H1 (cell line): ENCODE measurements around the gene RTEL1. TPM values are rescaled to one million over a fixed set of nuclear protein-coding genes. Genes with fewer than 3 reads are reported as not detected.

ENCODE experiments used
- HDAC2 ChIP-seq, 2 experiments: fragments of 300-600 bp in 1 of 2; sonication (generic) in 1 of 2; IDR thresholded peaks; 2 replicates each; pipeline ENCODE4 v1.6.1; 2011 to 2012; ENCODE audit warnings: low read depth in 2 of 2, low read length in 2 of 2, mild to moderate bottlenecking in 2 of 2, moderate library complexity in 2 of 2, borderline replicate concordance in 1 of 2, inconsistent platforms in 1 of 2
- JUND ChIP-seq: IDR thresholded peaks from 2 replicates; pipeline ENCODE4 v1.6.1; 2011; ENCODE audit warnings: mild to moderate bottlenecking, improper control_type of control experiment, low read length
- polyA plus RNA-seq, 7 experiments: library from polyadenylated mRNA; depleted of rRNA in 3 of 7; stranded (reverse) in 5 of 7; unstranded in 2 of 7; fragments of >200 nt in 5 of 7; fragments of 200-250 nt in 2 of 7; gene quantifications; 1 replicate in 5 of 7; 2 replicates in 1 of 7; 4 replicates in 1 of 7; pipeline versions ENCODE4 v1.2.1 to v1.2.3, GENCODE V29; 2011 to 2013; ENCODE audit warnings: missing spikeins in 2 of 7, mixed read lengths in 2 of 7
- total RNA-seq: library from RNA; stranded (reverse); fragmentation: NEBNext Ultra II Directional; extraction: Animal tissue kit (Norgen Biotek cat#: 25700); gene quantifications from 2 replicates; pipeline ENCODE4 v1.2.1, GENCODE V29; 2021

RTEL1 gene
- total and polyA plus RNA-seq, 2 of the 8 experiments (the other 6 are each of a cell fraction or from before 2014, with no cell fraction given): 16.2 to 37.1 TPM

DNA sequence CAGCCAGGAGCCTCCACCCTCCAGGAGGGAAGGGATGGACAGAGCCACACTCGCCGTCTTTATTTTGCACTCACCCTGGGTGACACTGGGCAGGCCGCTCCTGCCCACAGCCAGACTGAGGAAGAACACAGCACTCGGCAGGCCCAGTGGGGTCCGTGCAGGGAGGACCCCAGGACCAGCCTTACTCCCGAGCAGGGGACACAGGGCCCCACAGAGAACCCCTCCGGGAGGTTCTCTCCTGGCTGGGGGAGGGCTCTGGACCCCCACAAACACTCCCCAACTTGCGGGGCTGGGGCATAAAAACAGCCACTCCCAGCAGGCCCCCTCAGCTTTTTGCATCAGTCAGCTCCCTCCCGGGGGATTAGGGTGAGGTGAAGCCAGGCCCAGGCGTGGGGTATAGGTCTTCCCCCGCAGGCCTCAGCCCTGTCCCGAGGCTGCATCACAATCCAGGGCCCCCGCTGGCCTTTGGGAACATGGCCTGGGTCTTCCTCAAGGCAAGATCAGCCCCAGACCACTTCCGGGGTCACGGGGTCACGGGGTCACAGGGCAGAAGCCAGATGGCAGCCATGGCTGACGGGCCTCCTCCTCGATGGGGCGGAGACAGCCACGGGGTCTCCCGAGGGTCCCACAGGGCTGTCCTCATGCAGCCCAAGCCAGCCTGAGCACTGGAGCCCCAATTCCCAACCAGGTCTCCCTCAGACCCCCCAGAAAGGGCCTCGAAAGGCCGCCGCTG is 41.5 kb downstream of the RTEL1 start (continued):
- TF ChIP-seq JUND (no peak), HDAC2 (IDR thresholded peaks at IDR 0.05; ENCODE audit: borderline replicate concordance in 1 of 2, low read depth in 2 of 2, low read length in 2 of 2) (no peak)
